HCEC 1CT (cell line): ENCODE results near the gene BABAM2.

Experiments used
- DNase-seq: peaks from one replicate; pipeline ENCODE4 v3.0.0-alpha.2; 2017

BABAM2 gene

GRCh38 chr2:28168376-28168775 is 277.8 kb downstream of the BABAM2 start:
- no peak for DNase-seq

GRCh38 chr2:28169492-28169891 is 279.0 kb downstream of the BABAM2 start:
- DNase-seq: no peak

- DNase-seq: no peak
Measured at GRCh38 chr2:28172114-28172898, 281.8 kb downstream of the BABAM2 start.

- DNase-seq: no peak
Measured at GRCh38 chr2:28173377-28173776, 282.8 kb downstream of the BABAM2 start.

- no peak for DNase-seq
Measured at GRCh38 chr2:28174211-28174610, 283.7 kb downstream of the BABAM2 start.

- DNase-seq: no peak
Measured at GRCh38 chr2:28175028-28175427, 284.5 kb downstream of the BABAM2 start.

- DNase-seq: no peak
Measured at GRCh38 chr2:28178946-28179345, 288.4 kb downstream of the BABAM2 start.

GRCh38 chr2:28181801-28182200 is 291.3 kb downstream of the BABAM2 start:
- no peak for DNase-seq

GRCh38 chr2:28182348-28182747 is 291.8 kb downstream of the BABAM2 start:
- DNase-seq: no peak

- DNase-seq: no peak
Measured at GRCh38 chr2:28185153-28185552, 294.6 kb downstream of the BABAM2 start.

- DNase-seq: peak; percentile 74
Measured at GRCh38 chr2:28185891-28186290, 295.4 kb downstream of the BABAM2 start.

- no peak for DNase-seq
Measured at GRCh38 chr2:28187186-28187585, 296.7 kb downstream of the BABAM2 start.

GRCh38 chr2:28188436-28188835 is 297.9 kb downstream of the BABAM2 start:
- no peak for DNase-seq

- DNase-seq: peak; percentile 12
Measured at GRCh38 chr2:28193630-28194403, 303.3 kb downstream of the BABAM2 start.

- DNase-seq: peak; percentile 25
Measured at GRCh38 chr2:28199995-28200679, 309.6 kb downstream of the BABAM2 start.

GRCh38 chr2:28201671-28202180 is 311.2 kb downstream of the BABAM2 start:
- DNase-seq: no peak

GRCh38 chr2:28202719-28203118 is 312.2 kb downstream of the BABAM2 start:
- no peak for DNase-seq

GRCh38 chr2:28206762-28207161 is 316.2 kb downstream of the BABAM2 start:
- DNase-seq: no peak

GRCh38 chr2:28209261-28209691 is 318.7 kb downstream of the BABAM2 start:
- no peak for DNase-seq

- DNase-seq: no peak
Measured at GRCh38 chr2:28209864-28210263, 319.3 kb downstream of the BABAM2 start.

- no peak for DNase-seq
Measured at GRCh38 chr2:28210535-28210934, 320.0 kb downstream of the BABAM2 start.

GRCh38 chr2:28216331-28216730 is 325.8 kb downstream of the BABAM2 start:
- DNase-seq: no peak

GRCh38 chr2:28217042-28217740 is 326.7 kb downstream of the BABAM2 start:
- DNase-seq: no peak
